T-cell (primary cell): ENCODE measurements around the gene CLCF1. TPM values are rescaled to one million over a fixed set of nuclear protein-coding genes. Genes with fewer than 3 reads are reported as not detected.

Experiments
- ATAC-seq, 4 experiments: fragments of 200-7000 bp in 3 of 4; fragments of 150-1000 bp in 1 of 4; cut with Tn5 transposase; replicated peaks in 1 of 4; 1 replicate in 3 of 4; 2 replicates in 1 of 4; pipeline ENCODE4 v1.10.0; 2021; ENCODE audit warnings: moderate library complexity in 3 of 4, mild to moderate bottlenecking in 2 of 4, moderate number of reproducible peaks in 1 of 4
- CTCF ChIA-PET, 2 donors: fragments of 300-600 bp; sonication (Branson Sonifier 250); formaldehyde crosslinking; loops; one replicate each; lab custom pipeline; 2022; ENCODE audit warnings: antibody characterized with exemption in 2 of 2; lab: Charles Lee
- POLR2A ChIA-PET, 2 donors: fragments of 300-600 bp; sonication (Branson Sonifier 250); formaldehyde crosslinking; loops; one replicate each; lab custom pipeline; 2022; ENCODE audit warnings: antibody characterized with exemption in 2 of 2; lab: Charles Lee
- DNase-seq, 35 experiments: peaks; one replicate each; pipeline versions ENCODE4 v3.0.0 to v3.0.0-alpha.2; 2013 to 2023
- H3K27ac ChIP-seq: one replicate; pipeline ENCODE4 v1.5.1; 2013; ENCODE audit warnings: low read length
- H3K27me3 ChIP-seq, 2 experiments: replicated peaks in 1 of 2; 1 replicate in 1 of 2; 2 replicates in 1 of 2; pipeline versions ENCODE4 v1.6.1 to v1.7.0; 2013; ENCODE audit warnings: low read length in 1 of 2, mixed read lengths in 1 of 2; ENCODE audit not compliant: control insufficient read depth in 2 of 2, insufficient read depth in 2 of 2; ENCODE audit errors: extremely low read depth in 1 of 2
- H3K36me3 ChIP-seq, 2 donors: 1 replicate in 1 of 2; 2 replicates in 1 of 2; pipeline versions ENCODE4 v1.6.1 to v1.7.0; 2013; ENCODE audit warnings: low read length in 1 of 2; ENCODE audit not compliant: control insufficient read depth in 2 of 2, insufficient read depth in 1 of 2; ENCODE audit errors: extremely low read depth in 1 of 2
- H3K4me1 ChIP-seq, 2 experiments: 1 replicate in 1 of 2; 2 replicates in 1 of 2; pipeline versions ENCODE4 v1.6.1 to v1.7.0; 2013; ENCODE audit warnings: low read length in 2 of 2, mixed read lengths in 1 of 2; ENCODE audit not compliant: insufficient read depth in 2 of 2, control insufficient read depth in 1 of 2; ENCODE audit errors: extremely low read depth in 1 of 2
- H3K4me3 ChIP-seq, 2 donors: 1 replicate in 1 of 2; 2 replicates in 1 of 2; pipeline versions ENCODE4 v1.5.1 to v1.7.0; 2013; ENCODE audit warnings: mild to moderate bottlenecking in 2 of 2, low read length in 1 of 2, moderate library complexity in 1 of 2; ENCODE audit not compliant: control insufficient read depth in 1 of 2; ENCODE audit errors: extremely low read depth in 1 of 2
- H3K9me3 ChIP-seq: 2 replicates; pipeline ENCODE4 v1.7.0; 2013
- H3K27ac Mint-ChIP-seq, 2 donors: one replicate each; pipeline ENCODE4 v1.8.0; 2020 to 2021; ENCODE audit warnings: mild to moderate bottlenecking in 2 of 2, mixed read lengths in 2 of 2
- H3K27me3 Mint-ChIP-seq, 2 donors: one replicate each; pipeline ENCODE4 v1.8.0; 2021 to 2022; ENCODE audit warnings: mixed read lengths in 2 of 2
- H3K36me3 Mint-ChIP-seq: one replicate; pipeline ENCODE4 v1.8.0; 2021; ENCODE audit warnings: mixed read lengths
- H3K4me1 Mint-ChIP-seq, 3 donors: one replicate each; pipeline ENCODE4 v1.8.0; 2020 to 2022; ENCODE audit warnings: mixed read lengths in 3 of 3, mild to moderate bottlenecking in 1 of 3
- H3K4me3 Mint-ChIP-seq, 3 donors: one replicate each; pipeline ENCODE4 v1.8.0; 2020 to 2022; ENCODE audit warnings: mild to moderate bottlenecking in 3 of 3, mixed read lengths in 3 of 3, moderate library complexity in 3 of 3
- H3K9me3 Mint-ChIP-seq, 3 donors: one replicate each; pipeline ENCODE4 v1.8.0; 2020 to 2022; ENCODE audit warnings: mixed read lengths in 3 of 3
- WGBS: methylation state at CpG from one replicate; pipeline ENCODE4 v1.1.5; 2013; ENCODE audit warnings: missing lambda C conversion rate; ENCODE audit not compliant: insufficient coverage; 5-methylcytosine and 5-hydroxymethylcytosine counted together
- total RNA-seq, 35 experiments: library from RNA in 6 of 35; stranded (reverse) in 6 of 35; fragments of 120-200 nt in 1 of 35; gene quantifications; one replicate each; pipeline versions ENCODE4 v1.2.1 to v1.2.4 and lab custom pipeline; 2013 to 2026

Gene CLCF1
- total RNA-seq, 5 donors from 2014 or later (not counting 1 experiment from before 2014, with no cell fraction given), result 2.2 to 8.5 (median 4.1) TPM

DNA sequence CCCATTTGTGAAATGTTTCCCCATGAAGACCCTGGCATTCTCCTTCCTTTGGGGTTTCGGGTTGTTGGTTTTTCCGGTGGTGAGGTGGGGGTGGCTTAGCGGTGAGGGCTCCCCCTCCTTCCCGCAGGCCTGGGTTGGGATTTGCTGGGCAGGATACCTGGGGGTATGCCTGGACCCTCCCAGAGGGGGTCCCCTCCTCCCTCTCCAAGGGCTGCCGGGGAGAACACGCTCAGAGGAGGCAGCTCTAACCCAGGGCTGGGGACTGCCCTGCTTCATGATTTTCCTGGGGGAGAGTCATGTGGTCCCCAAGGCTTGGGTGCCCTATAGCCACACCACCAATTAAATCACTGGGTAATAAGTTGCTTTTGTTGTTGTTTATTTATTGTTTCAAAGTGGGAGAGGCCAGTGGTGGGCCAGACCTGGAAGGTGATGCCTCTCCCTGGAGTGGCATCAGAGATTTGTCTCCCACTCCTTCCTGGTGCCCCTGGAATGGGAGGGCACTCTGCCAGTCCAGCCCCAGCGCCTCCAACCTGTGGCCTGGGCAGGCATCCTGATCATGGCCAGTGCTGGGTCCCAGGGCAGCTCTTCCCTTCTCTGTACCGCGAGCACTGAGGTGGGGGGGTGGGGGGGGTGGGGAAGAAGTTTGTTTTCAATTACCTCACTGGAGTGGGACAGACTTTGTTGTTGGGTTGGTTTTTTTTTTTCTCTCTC, 1.3 kb upstream of the CLCF1 start:
- no peak overlapping the region for H3K27ac ChIP-seq
- 20% methylated on average over 1 of the region's 9 CpGs for WGBS
- Mint-ChIP-seq H3K4me3 (peak overlapping the region; percentile 76 to 89 (median 84)), H3K36me3 (no peaks in the 10 kb centered on the region), H3K27me3 (peaks cover 10 to 17% of the 10 kb centered on the region in 2 donors), H3K9me3 (no peaks in the 10 kb centered on the region), H3K4me1 (peaks cover 35 to 41% (median 38%) of the 10 kb centered on the region in 3 donors), H3K27ac (peak overlapping the region; percentile 46 to 68)
- no peaks in the 10 kb centered on the region for H3K36me3 ChIP-seq
- no peak for DNase-seq
- ChIA-PET CTCF (interaction anchor here (0.5 to 1.7 kb wide), 5 partner anchors 8 to 92 kb away, joined by 3 to 12 read pairs (median 9); no protein-coding TSS in a partner anchor), POLR2A (no interaction called here)
- H3K27me3 ChIP-seq, result peaks cover 0 to 44% of the 10 kb centered on the region in 2 experiments
- no peaks in the 10 kb centered on the region for H3K9me3 ChIP-seq
- H3K4me1 ChIP-seq, result peaks cover 8 to 55% of the 10 kb centered on the region in 2 experiments
- H3K4me3 ChIP-seq, result peak overlapping the region in 1 of 2 donors; percentile 46
- no peak for ATAC-seq

GRCh38 chr11:67373648-67374570, 511 bp upstream of the CLCF1 start:
- peaks cover 0 to 44% of the 10 kb centered on the region in 2 experiments for H3K27me3 ChIP-seq
- 9% methylated on average over 16 of the region's 40 CpGs for WGBS
- ATAC-seq, result peak; percentile 64 to 80 (median 66)
- no peaks in the 10 kb centered on the region for H3K9me3 ChIP-seq
- Mint-ChIP-seq H3K4me3 (peak overlapping the region; percentile 87 to 93 (median 89)), H3K9me3 (no peaks in the 10 kb centered on the region), H3K36me3 (no peaks in the 10 kb centered on the region), H3K27ac (peak overlapping the region; percentile 89 to 93), H3K27me3 (peaks cover 10 to 17% of the 10 kb centered on the region in 2 donors), H3K4me1 (peaks cover 43 to 49% (median 44%) of the 10 kb centered on the region in 3 donors)
- DNase-seq, result peak; percentile 51 to 89 (median 84)
- ChIA-PET CTCF (interaction anchor here (0.5 to 1.7 kb wide), 10 partner anchors 8 to 121 kb away, joined by 3 to 30 read pairs (median 8); partner anchors contain the start of genes AIP (in 1 of the 2) and POLD4 (in 1 of the 2)), POLR2A (interaction anchor here in 1 of 2 donors (0.6 to 0.7 kb wide), 2 partner anchors 27 to 366 kb away, joined by 5 to 6 read pairs; no protein-coding TSS in a partner anchor)
- no peaks in the 10 kb centered on the region for H3K36me3 ChIP-seq
- H3K4me3 ChIP-seq, result peak overlapping the region; percentile 45 to 46
- H3K27ac ChIP-seq, result peak overlapping the region; percentile 20
- peaks cover 8 to 64% of the 10 kb centered on the region in 2 experiments for H3K4me1 ChIP-seq

- H3K4me3 ChIP-seq, result peak overlapping the region in 1 of 2 donors; percentile 42
- H3K9me3 ChIP-seq, result no peaks in the 10 kb centered on the region
- H3K27me3 ChIP-seq, result peaks cover 0 to 35% of the 10 kb centered on the region in 2 experiments
- peak in 1 of 35 experiments; percentile 37 for DNase-seq
- Mint-ChIP-seq H3K27me3 (peaks cover 10 to 17% of the 10 kb centered on the region in 2 donors), H3K4me3 (peak overlapping the region in 2 of 3 donors; percentile 78 to 82), H3K4me1 (peaks cover 57 to 64% (median 58%) of the 10 kb centered on the region in 3 donors), H3K9me3 (no peaks in the 10 kb centered on the region), H3K36me3 (no peaks in the 10 kb centered on the region), H3K27ac (no peak overlapping the region)
- under 1% methylated on average over 78 of the region's 78 CpGs for WGBS
- ATAC-seq, result peak in 2 of 4 experiments; percentile 1 to 6
- peaks cover 8 to 76% of the 10 kb centered on the region in 2 experiments for H3K4me1 ChIP-seq
- ChIA-PET CTCF (interaction anchor here (0.5 to 1.7 kb wide), 4 partner anchors 9 to 21 kb away, joined by 3 to 30 read pairs (median 3); partner anchors contain the start of gene POLD4 (in 1 of the 2)), POLR2A (no interaction called here)
- H3K36me3 ChIP-seq, result no peaks in the 10 kb centered on the region
- peak overlapping the region; percentile 36 for H3K27ac ChIP-seq
Measured at GRCh38 chr11:67372321-67372992, 941 bp downstream of the CLCF1 start.

DNA sequence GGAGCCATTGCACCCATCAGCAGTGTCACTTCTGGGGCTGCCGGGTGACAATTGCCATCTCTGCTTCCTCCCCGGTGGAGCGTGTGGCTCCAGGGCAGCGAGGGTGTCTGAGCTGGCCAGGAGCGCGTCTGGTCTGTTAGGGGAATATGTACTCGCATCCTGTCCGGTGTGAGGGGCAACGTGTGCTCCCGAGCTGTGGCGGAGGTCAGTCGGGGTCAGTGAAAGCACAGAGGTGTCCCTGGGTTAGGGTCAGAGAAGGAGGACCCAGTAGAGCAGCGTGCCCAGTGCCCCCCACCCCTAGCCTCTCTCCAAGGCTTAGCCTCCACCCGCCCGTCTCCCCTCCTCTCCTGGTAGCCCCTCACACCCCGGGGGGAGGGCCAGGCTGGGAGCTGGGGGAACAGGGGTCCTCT, 1.5 kb downstream of the CLCF1 start:
- H3K4me3 Mint-ChIP-seq, result peak overlapping the region; percentile 78 to 87 (median 82)
- CTCF ChIA-PET, result interaction anchor here (0.5 to 1.2 kb wide), 2 partner anchors 9 to 21 kb away, joined by 3 read pairs; no protein-coding TSS in a partner anchor
- peak overlapping the region; percentile 36 for H3K27ac ChIP-seq
- ATAC-seq, result peak in 2 of 4 experiments; percentile 7 to 10
- no peaks in the 10 kb centered on the region for H3K9me3 Mint-ChIP-seq
- no peaks in the 10 kb centered on the region for H3K36me3 Mint-ChIP-seq
- peaks cover 57 to 64% (median 58%) of the 10 kb centered on the region in 3 donors for H3K4me1 Mint-ChIP-seq
- DNase-seq, result peak in 1 of 35 experiments; percentile 35
- H3K36me3 ChIP-seq, result no peaks in the 10 kb centered on the region
- H3K27me3 ChIP-seq, result peaks cover 0 to 34% of the 10 kb centered on the region in 2 experiments
- peak overlapping the region in 1 of 2 donors; percentile 42 for H3K4me3 ChIP-seq
- peaks cover 8 to 82% of the 10 kb centered on the region in 2 experiments for H3K4me1 ChIP-seq
- H3K9me3 ChIP-seq, result no peaks in the 10 kb centered on the region
- POLR2A ChIA-PET, result no interaction called here
- peak overlapping the region; percentile 86 to 88 for H3K27ac Mint-ChIP-seq
- 21% methylated on average over 7 of the region's 16 CpGs for WGBS
- peaks cover 10 to 17% of the 10 kb centered on the region in 2 donors for H3K27me3 Mint-ChIP-seq

DNA sequence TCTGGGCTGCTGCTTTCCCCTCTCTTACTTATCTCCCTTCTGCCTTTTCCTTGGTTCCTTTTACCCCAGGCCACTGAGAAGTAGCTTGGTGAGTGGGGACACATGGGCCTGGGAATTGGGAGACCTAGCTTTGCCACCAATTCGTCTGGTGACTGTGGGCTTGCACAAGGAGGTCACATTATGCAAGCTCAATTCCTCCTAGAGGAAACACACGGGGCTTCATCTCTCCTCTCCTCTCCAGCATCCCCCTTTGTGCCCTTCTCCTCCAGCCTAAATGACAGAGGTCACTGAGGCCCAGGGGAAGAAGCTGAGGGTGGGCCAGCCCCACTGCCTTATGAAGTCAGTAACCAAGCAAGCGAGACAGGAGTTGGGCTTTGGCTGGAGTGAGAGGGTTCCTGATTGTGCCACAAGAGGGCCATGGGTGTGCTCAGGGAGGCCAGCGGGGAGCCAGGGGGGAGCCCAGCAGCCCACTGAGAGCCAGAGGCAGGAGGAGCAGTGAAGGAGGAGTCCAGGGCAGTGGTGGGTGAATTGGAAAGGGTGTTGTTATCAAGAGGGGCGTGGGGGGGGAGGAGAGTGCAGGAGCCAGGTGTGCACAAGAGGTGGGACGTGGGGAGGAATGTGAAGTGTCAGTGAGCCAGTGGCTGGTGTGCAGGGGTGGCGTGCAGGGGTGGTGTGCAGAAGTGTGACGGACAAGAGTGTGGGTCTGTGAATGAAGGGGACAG, 2.0 kb downstream of the CLCF1 start:
- DNase-seq (peak in 9 of 35 experiments; percentile 15 to 61 (median 35)), ATAC-seq (peak in 2 of 4 experiments; percentile 21 to 26)
- peak overlapping the region in 1 of 2 donors; percentile 42 for H3K4me3 ChIP-seq
- 67% methylated on average over 6 of the region's 8 CpGs for WGBS
- Mint-ChIP-seq H3K9me3 (no peaks in the 10 kb centered on the region), H3K36me3 (no peaks in the 10 kb centered on the region), H3K27me3 (peaks cover 10 to 17% of the 10 kb centered on the region in 2 donors), H3K27ac (peak overlapping the region; percentile 86 to 88), H3K4me1 (peaks cover 57 to 68% (median 58%) of the 10 kb centered on the region in 3 donors), H3K4me3 (peak overlapping the region; percentile 78 to 87 (median 82))
- H3K9me3 ChIP-seq, result no peaks in the 10 kb centered on the region
- H3K36me3 ChIP-seq, result no peaks in the 10 kb centered on the region
- POLR2A ChIA-PET, result interaction anchor here in 1 of 2 donors (1.8 kb wide), 1 partner anchor 18 kb away, joined by 5 read pairs; the partner anchor contains the start of gene POLD4
- CTCF ChIA-PET, result interaction anchor here (0.8 to 1.4 kb wide), 4 partner anchors 11 to 20 kb away, joined by 3 to 5 read pairs (median 4); no protein-coding TSS in a partner anchor
- H3K27ac ChIP-seq, result peak overlapping the region; percentile 36
- peaks cover 0 to 31% of the 10 kb centered on the region in 2 experiments for H3K27me3 ChIP-seq
- H3K4me1 ChIP-seq, result peaks cover 8 to 87% of the 10 kb centered on the region in 2 experiments
